Hypothalamus (tissue), 51 donors: ENCODE measurements around the gene ZNF608.

ENCODE experiments used
- DNase-seq, 51 donors: peaks; one replicate each; lab custom pipeline; 2025; lab: John Stamatoyannopoulos, UW

The ZNF608 gene

DNA sequence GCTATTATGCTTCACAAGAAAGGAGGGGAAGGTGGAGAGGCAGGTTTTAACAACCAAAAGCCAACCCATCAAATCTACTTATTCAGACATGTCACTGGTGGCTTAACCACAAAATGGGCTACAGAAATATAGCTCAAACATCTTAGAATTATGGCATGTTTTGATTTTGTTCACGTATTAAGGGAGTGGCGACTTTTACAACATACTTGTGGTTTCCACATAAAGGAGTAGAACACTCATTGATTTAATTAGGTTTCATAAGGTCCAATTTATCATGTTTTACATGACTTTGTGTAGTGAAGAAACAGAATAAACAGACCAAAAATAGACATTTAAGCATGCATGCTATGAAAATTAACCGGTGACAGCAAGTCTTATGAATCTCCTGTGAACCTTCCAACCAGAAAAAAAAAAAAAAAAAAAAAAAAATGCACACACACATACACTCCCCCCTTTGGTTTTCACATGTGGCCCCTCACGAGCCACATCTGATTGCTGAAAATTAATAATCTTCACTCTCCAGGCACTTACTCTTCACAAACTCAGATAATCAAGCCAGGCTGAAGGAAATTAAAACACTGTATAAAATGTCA, 5.4 kb downstream of the ZNF608 start:
- DNase-seq: no peak

DNA sequence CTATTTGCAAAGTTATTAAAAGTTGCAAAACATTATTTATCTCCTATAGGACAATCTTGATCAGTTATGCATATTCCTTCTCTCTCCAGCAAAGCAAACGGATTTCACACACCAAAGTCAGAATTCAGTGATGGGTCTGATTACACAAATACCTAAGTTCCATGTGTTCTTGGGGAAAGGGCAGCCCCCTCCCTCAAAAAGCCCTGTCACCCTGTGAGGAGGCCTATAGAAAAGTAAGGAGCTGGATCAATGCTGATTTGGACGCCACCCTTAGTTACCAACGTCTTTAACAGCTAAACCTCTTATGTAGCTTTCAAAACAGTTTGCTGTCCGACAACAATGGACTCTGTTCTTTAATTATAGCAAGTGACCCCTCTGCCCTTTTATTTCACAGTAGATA, 6.4 kb downstream of the ZNF608 start:
- DNase-seq: no peak

DNA sequence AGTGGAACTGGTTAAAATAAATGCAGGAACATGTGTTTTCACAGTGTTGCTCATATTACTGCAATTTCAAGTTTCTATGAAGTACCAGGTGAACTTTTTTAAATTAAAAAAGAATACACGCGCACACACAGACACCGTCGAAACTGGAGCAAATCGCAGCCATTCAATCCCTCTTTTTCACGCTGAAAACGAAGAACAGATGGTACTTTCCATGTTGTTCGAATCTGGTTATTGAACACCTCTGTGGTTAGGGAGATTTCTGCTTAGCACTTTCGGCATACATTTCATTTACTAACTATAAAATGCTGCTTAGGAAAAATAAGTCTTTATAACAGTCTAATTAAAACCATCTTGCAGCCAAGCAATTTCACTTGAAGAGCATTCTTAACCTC, 6.8 kb downstream of the ZNF608 start:
- no peak for DNase-seq

GRCh38 chr5:124738681-124739633, 7.5 kb downstream of the ZNF608 start:
- no peak for DNase-seq

- no peak for DNase-seq
These were observed 8.8 kb downstream of the ZNF608 start for GRCh38 chr5:124737651-124738050.

GRCh38 chr5:124736805-124737188, 9.6 kb downstream of the ZNF608 start:
- DNase-seq: no peak

DNA sequence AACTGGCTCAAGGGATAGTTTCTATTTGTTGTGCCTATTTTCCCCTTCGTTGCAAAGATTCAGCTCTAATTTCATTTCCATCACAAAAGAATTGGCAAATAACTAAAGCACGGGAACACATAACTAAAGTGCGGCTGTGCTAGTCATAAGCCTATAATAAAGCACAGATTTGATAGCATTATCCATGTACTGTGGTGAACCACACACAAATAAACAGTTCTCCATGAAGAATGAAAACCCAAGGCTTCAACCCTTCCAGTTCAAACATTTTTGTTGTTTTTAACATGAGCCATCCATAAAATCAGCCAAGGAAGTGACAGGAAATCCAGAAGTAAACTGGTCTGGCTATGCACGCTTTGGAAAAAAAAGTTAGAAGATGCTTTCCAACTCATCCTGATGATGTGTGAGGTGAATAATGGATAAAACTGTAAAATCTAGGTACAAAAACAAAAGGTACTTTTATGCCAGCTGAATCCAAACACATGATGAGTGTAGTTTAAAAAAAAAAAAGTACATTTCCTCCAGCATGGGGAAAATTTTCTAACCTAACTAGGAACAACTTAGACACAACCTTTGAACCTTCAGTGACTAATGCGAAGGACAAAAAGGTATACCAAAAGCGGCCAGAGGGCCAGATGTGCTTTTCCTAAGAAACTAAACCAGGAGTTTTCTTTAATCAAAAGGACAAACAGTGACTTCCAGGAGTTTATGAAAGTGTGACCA, 10.2 kb downstream of the ZNF608 start:
- DNase-seq: no peak

GRCh38 chr5:124735169-124735858, 11.1 kb downstream of the ZNF608 start:
- DNase-seq: peak in 1 of 51 donors; percentile 22

- DNase-seq: no peak
These were observed 11.8 kb downstream of the ZNF608 start for GRCh38 chr5:124734574-124735168.

DNA sequence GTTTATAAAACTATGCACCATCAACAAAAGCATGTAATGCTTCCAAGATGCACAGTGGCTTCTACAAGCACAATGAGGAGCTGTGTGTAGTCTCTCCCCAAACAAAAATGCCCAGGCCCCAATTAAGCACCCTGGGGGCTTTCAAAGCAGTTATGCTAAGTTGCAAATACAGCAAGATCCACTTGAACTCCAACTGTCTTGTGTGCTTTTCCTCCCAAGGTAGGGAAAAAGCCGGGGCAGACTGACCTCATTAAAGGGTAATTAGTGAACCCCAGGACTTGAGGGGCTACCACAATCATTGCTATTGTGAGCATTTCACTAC, 13.1 kb downstream of the ZNF608 start:
- no peak for DNase-seq

GRCh38 chr5:124732428-124733328, 13.8 kb downstream of the ZNF608 start:
- peak in 2 of 51 donors; percentile 4 to 25 for DNase-seq

- DNase-seq: no peak
These were observed 16.1 kb downstream of the ZNF608 start for GRCh38 chr5:124730381-124730780.

- no peak for DNase-seq
These were observed 16.6 kb downstream of the ZNF608 start for GRCh38 chr5:124729720-124730359.

DNA sequence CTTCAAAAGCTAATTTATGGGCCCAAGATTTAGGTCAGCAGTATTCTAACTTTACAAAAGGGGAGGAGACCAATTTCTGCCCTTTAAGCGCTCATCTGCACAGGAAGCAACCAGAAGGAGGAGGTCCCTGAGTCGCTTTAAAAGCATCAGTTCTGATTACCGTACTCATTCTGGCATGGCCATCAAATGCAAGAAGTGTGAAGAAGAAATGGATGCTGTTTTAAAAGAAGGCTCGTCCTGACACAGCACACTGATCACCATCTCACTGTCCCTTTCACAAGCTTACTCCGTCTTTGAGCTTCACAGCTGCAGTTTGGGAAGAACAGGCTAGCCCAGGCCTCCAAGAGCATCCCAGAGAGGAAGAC, 17.5 kb downstream of the ZNF608 start:
- DNase-seq: no peak

DNA sequence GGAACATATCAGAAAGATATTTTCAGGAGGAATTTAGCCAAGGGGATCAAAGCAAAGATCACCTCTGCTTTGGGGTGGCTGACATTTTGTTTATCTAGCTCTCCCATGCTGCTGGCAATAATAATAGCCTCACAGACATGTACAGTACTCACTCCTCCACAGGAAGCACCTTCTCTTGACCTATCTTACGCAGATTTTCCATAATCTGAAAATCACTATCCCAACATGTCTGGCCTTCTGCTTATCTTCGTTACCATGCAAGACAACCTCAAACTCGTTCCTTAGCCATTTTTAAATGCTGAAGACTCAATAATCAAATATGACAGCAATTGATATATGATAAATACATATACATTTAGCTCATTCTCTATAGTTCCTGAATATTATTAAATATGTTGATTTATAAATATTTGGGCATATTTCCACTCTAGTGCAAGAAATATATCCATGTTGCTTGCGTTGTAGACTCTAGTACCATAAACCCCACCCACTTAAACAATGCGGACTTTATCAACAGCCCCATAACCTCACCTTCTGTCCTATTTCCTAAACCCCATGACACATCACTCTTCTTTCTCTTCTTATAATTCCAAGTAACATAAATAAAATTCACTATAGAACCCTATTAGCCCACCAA, 18.0 kb downstream of the ZNF608 start:
- DNase-seq: no peak

- DNase-seq: no peak
These were observed 19.6 kb downstream of the ZNF608 start for GRCh38 chr5:124726631-124727362.

DNA sequence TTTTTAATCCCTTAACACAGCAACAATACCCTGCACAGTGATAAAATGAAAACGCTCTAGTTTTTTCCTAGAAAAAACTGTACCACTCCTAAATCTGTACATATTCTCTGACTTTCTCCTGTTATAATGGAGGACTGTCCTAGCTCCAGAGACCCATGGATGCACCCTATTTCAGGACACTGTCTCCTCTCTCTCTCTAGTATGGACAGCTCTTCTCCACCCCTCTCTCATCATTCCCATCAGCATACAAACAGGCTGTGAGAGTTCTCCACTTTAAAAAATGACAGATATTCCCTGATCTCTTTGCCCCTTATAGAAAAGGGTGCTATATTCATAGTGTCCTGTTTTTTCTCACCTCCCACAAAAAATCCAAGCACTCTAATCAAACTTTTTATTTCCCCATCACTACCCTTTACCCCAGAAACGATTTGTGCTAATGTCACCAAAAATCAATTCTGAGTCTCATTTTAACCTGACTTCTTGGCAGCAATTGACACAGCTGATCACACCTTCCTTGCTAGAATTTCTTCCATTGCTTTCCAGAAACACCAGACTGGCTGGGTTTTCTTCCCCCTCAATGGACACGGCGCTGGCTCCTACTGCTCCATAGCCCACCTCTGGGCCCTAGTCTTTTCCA, 20.7 kb downstream of the ZNF608 start:
- no peak for DNase-seq
